Bone marrow (tissue), 2 donors: ENCODE measurements around the gene MS4A6E.
A peak's percentile ranks its signal among the peaks of the same experiment; 100 is the strongest.
"Not testable (repeated sequence)": the region's sequence is repeated elsewhere in the genome, so short reads cannot be mapped to it uniquely, and the experiment has no call there.

Experiments used
- DNase-seq, 2 donors: peaks; one replicate each; lab custom pipeline; 2025; lab: John Stamatoyannopoulos, UW

MS4A6E gene

GRCh38 chr11:60336767-60337391 lies 9.8 kb downstream of the MS4A6E start:
- no peak for DNase-seq

DNA sequence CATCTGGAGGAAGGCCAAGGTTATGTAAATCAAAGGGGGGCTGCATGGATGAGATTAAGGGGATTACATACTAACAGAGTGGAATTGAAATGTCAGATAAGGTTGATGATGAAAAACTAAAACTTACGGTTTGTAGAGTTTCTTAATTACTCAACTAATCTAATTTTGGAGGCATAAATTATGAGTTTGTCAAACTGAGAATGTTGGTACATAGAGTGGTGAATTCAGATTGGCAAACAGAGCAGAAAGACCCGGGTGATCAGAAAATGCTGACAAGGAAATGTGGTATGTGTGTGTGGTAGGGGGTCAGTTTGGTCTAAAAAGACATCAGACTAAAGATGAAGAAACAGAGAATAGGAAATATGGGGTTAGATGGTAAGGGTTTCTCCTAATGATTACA lies 11.0 kb downstream of the MS4A6E start:
- DNase-seq: no peak

- no peak for DNase-seq
These were observed 12.3 kb downstream of the MS4A6E start for GRCh38 chr11:60339356-60339755.

- DNase-seq: peak in 1 of 2 donors; percentile 9
These were observed 16.1 kb downstream of the MS4A6E start for GRCh38 chr11:60343094-60343704.

GRCh38 chr11:60344146-60344545 lies 17.1 kb downstream of the MS4A6E start:
- DNase-seq: no peak

DNA sequence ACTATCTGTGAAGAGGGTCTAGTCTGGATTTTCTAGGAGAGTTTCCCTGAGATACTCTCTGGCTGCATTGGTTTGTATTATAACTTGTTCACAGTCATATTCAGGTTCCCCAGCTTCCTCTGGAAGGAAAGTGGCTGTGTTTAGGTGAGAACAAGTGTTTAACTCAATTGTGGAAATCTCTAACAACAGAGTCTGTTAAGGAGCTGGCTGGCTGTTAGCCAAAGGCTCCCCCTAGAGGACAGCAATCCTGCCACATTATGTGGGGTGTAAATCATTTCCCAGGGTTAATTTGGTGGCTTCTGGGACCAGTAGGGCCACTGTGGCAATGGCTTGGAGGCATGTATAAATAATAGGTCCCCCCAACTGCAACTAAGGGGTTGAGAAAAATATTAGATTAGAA lies 18.4 kb downstream of the MS4A6E start:
- no peak for DNase-seq

- no peak for DNase-seq
These were observed 20.2 kb downstream of the MS4A6E start for GRCh38 chr11:60347084-60347797.

GRCh38 chr11:60348116-60348515 lies 21.1 kb downstream of the MS4A6E start:
- DNase-seq: no peak

GRCh38 chr11:60349990-60350389 lies 22.9 kb downstream of the MS4A6E start:
- no peak for DNase-seq

- peak in 1 of 2 donors; percentile 60 for DNase-seq
These were observed 30.7 kb downstream of the MS4A6E start for GRCh38 chr11:60357771-60358170.

DNA sequence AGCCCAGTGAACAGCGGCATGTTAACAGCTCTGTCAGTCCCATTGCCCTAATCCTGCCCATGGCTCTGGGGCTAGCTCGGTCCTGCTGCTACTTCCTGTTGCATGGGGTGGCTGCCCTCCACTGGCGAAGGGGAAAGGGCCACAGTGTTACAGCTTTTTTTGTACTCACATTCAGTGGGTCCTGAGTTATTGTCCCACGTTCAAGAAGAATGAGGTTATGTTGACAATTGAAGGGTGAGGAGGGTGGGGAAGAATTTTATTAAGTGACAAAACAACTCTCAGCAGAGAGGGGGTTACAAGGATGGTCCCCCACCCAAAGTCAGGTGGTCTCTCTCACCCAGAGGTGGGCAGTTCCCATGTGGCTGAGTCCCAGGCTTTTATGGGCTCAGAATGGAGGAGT lies 33.6 kb downstream of the MS4A6E start:
- no peak for DNase-seq

DNA sequence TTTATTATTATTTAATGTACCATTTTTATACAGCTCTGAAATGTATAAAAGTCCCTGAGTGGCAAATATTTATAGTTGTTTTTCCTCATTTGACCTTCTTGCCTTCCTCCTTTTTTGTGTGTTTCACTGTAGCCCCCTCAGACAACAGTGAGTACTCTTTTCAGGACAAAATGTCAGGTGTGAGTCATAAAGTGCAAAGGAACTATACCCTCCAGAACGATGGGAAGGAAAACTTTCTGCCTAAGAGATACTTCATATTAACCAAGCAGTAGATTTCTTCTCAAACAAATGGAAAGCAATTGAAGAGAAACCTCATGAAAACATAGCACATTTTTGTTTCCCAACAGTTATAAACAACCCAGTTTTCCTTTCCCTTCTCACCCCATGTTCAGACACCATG lies 35.2 kb downstream of the MS4A6E start:
- no peak for DNase-seq

- DNase-seq: peak; percentile 21 to 76
These were observed 36.8 kb downstream of the MS4A6E start for GRCh38 chr11:60363542-60364470.

- not testable (repeated sequence) for DNase-seq
These were observed 39.3 kb downstream of the MS4A6E start for GRCh38 chr11:60366262-60366904.

GRCh38 chr11:60367009-60367408 lies 40.0 kb downstream of the MS4A6E start:
- no peak for DNase-seq

GRCh38 chr11:60367896-60368295 lies 40.8 kb downstream of the MS4A6E start:
- DNase-seq: no peak

DNA sequence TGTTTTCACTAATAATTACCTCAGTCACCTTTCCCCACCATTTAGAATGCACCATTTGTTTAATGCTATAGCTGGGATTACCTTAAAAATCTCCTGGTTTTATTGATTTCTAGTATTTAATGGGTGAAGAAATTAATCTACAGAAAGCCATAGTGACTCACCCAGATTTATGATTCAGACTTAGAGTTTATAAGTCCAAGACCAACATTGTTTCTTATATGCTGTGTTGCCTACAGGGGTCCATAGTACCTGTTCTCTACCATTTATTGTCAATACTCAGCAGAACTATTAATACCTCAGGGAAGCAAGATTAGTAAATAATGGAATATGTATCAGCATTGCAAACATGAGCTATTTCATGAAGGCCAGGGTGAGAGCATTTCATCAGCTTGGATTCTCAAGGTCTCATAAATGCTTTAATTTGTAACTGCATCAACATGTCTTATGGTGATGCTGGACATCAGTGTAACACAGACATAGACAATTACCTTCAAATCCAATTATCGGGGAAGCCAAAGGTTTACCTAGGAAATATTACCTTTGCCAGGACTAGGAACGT lies 43.3 kb downstream of the MS4A6E start:
- DNase-seq: no peak

GRCh38 chr11:60370811-60371298 lies 43.8 kb downstream of the MS4A6E start:
- DNase-seq: no peak

- no peak for DNase-seq
These were observed 44.3 kb downstream of the MS4A6E start for GRCh38 chr11:60371386-60371785.

DNA sequence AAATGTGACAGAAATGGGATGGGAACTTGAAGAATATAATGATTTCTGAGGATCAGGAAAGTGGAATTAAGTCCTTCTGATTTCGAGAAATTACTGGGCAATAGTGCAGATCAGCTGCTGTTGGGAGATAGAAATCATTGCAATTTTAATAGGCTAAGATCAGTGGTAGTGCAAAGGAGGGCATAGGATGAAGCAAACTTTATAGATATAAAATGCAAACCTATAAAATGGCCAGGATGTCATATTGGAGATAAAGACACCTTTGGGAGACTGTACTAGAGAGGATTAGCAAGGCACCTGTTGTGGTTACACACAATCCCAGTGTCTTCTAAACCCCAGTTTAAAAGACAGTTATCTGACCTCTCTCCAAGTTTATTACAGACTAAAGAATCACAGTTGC lies 44.8 kb downstream of the MS4A6E start:
- no peak for DNase-seq

GRCh38 chr11:60372767-60373166 lies 45.7 kb downstream of the MS4A6E start:
- no peak for DNase-seq
